ENCODE data around the gene EVI5. TPM values are rescaled to one million over a fixed set of nuclear protein-coding genes. Genes with fewer than 3 reads are reported as not detected.

The EVI5 gene
- polyA plus RNA-seq, 1 donor = 11.5 TPM

GRCh38 chr1:92484472-92485380 lies 300.2 kb downstream of the EVI5 start:
- DNase-seq (ENCODE audit: low read depth) = no peak

- no peak for DNase-seq (ENCODE audit: low read depth)
These were observed 301.1 kb downstream of the EVI5 start for GRCh38 chr1:92483610-92484471.

- no peak for DNase-seq (ENCODE audit: low read depth)
These were observed 302.0 kb downstream of the EVI5 start for GRCh38 chr1:92482665-92483609.

GRCh38 chr1:92481971-92482664 lies 302.8 kb downstream of the EVI5 start:
- DNase-seq (ENCODE audit: low read depth) = no peak

- no peak for DNase-seq (ENCODE audit: low read depth)
These were observed 303.3 kb downstream of the EVI5 start for GRCh38 chr1:92481599-92481925.

- DNase-seq (ENCODE audit: low read depth) = no peak
These were observed 303.9 kb downstream of the EVI5 start for GRCh38 chr1:92480813-92481598.

GRCh38 chr1:92480200-92480812 lies 304.6 kb downstream of the EVI5 start:
- no peak for DNase-seq (ENCODE audit: low read depth)

- no peak for DNase-seq (ENCODE audit: low read depth)
These were observed 305.3 kb downstream of the EVI5 start for GRCh38 chr1:92479587-92479986.

- DNase-seq (ENCODE audit: low read depth) = no peak
These were observed 306.5 kb downstream of the EVI5 start for GRCh38 chr1:92478393-92478792.

- no peak for DNase-seq (ENCODE audit: low read depth)
These were observed 308.8 kb downstream of the EVI5 start for GRCh38 chr1:92476071-92476631.

- no peak for DNase-seq (ENCODE audit: low read depth)
These were observed 309.9 kb downstream of the EVI5 start for GRCh38 chr1:92475029-92475428.

GRCh38 chr1:92473781-92474495 lies 311.0 kb downstream of the EVI5 start:
- no peak for DNase-seq (ENCODE audit: low read depth)

- DNase-seq (ENCODE audit: low read depth) = no peak
These were observed 314.7 kb downstream of the EVI5 start for GRCh38 chr1:92470216-92470615.

GRCh38 chr1:92466683-92467352 lies 318.1 kb downstream of the EVI5 start:
- no peak for DNase-seq (ENCODE audit: low read depth)

- no peak for DNase-seq (ENCODE audit: low read depth)
These were observed 319.7 kb downstream of the EVI5 start for GRCh38 chr1:92465256-92465647.

- no peak for DNase-seq (ENCODE audit: low read depth)
These were observed 320.2 kb downstream of the EVI5 start for GRCh38 chr1:92464588-92465255.

GRCh38 chr1:92461364-92462097 lies 323.4 kb downstream of the EVI5 start:
- DNase-seq (ENCODE audit: low read depth) = no peak
